IPS DF 19.7 (cell line): ENCODE data around the gene FTO.
"Not testable (repeated sequence)": the region's sequence is repeated elsewhere in the genome, so short reads cannot be mapped to it uniquely, and the experiment has no call there.

Experiments used
- DNase-seq: peaks from one replicate; pipeline ENCODE4 v3.0.0-alpha.2; 2013; ENCODE audit warnings: low read depth, low spot score

Gene FTO

GRCh38 chr16:53703590-53704444 is at the start of gene FTO, which contains the start of gene RPGRIP1L:
FTO (plus strand) TSS chr16:53704156.
RPGRIP1L (minus strand) TSS chr16:53703859; CDS start chr16:53700723, 3,136 bp downstream.
- peak; percentile 97 for DNase-seq

- DNase-seq, result no peak
Measured at GRCh38 chr16:53654946-53655345, 49.0 kb upstream of the FTO start.

GRCh38 chr16:53662072-53662471 is 41.9 kb upstream of the FTO start:
- DNase-seq, result no peak

GRCh38 chr16:53664724-53665345 is 39.1 kb upstream of the FTO start:
- no peak for DNase-seq

GRCh38 chr16:53666786-53667415 is 37.1 kb upstream of the FTO start:
- no peak for DNase-seq

- DNase-seq, result no peak
Measured at GRCh38 chr16:53668869-53669268, 35.1 kb upstream of the FTO start.

GRCh38 chr16:53672461-53672860 is 31.5 kb upstream of the FTO start:
- DNase-seq, result no peak

GRCh38 chr16:53673189-53673588 is 30.8 kb upstream of the FTO start:
- no peak for DNase-seq

- no peak for DNase-seq
Measured at GRCh38 chr16:53678155-53678554, 25.8 kb upstream of the FTO start.

- DNase-seq, result no peak
Measured at GRCh38 chr16:53678756-53679343, 25.1 kb upstream of the FTO start.

- no peak for DNase-seq
Measured at GRCh38 chr16:53680756-53681155, 23.2 kb upstream of the FTO start.

- no peak for DNase-seq
Measured at GRCh38 chr16:53681354-53681753, 22.6 kb upstream of the FTO start.

- DNase-seq, result not testable (repeated sequence)
Measured at GRCh38 chr16:53685334-53685733, 18.6 kb upstream of the FTO start.

- no peak for DNase-seq
Measured at GRCh38 chr16:53686710-53687109, 17.2 kb upstream of the FTO start.

GRCh38 chr16:53689636-53690035 is 14.3 kb upstream of the FTO start:
- no peak for DNase-seq

GRCh38 chr16:53690771-53691170 is 13.2 kb upstream of the FTO start:
- DNase-seq, result no peak

- DNase-seq, result no peak
Measured at GRCh38 chr16:53692146-53692545, 11.8 kb upstream of the FTO start.

- no peak for DNase-seq
Measured at GRCh38 chr16:53693320-53693719, 10.6 kb upstream of the FTO start.

- DNase-seq, result no peak
Measured at GRCh38 chr16:53695070-53695469, 8.9 kb upstream of the FTO start.

GRCh38 chr16:53698271-53698670 is 5.7 kb upstream of the FTO start:
- DNase-seq, result not testable (repeated sequence)

- DNase-seq, result no peak
Measured at GRCh38 chr16:53704445-53704813, 473 bp downstream of the FTO start.

- DNase-seq, result no peak
Measured at GRCh38 chr16:53707671-53708070, 3.7 kb downstream of the FTO start.
